IPS-20b (cell line): Measurements from ENCODE around the gene FBF1.
"Not testable (repeated sequence)": the region's sequence is repeated elsewhere in the genome, so short reads cannot be mapped to it uniquely, and the experiment has no call there.

Source experiments
- H3K27ac ChIP-seq: one replicate; pipeline ENCODE4 v1.5.1; 2013; ENCODE audit warnings: low read length
- H3K27me3 ChIP-seq: 2 replicates; pipeline ENCODE4 v1.6.1; 2013; ENCODE audit warnings: mild to moderate bottlenecking, low read length, inconsistent platforms; ENCODE audit not compliant: insufficient read depth
- H3K36me3 ChIP-seq: 2 replicates; pipeline ENCODE4 v1.6.1; 2013; ENCODE audit warnings: low read depth, mild to moderate bottlenecking, inconsistent platforms, low read length, moderate library complexity; ENCODE audit not compliant: insufficient read depth
- H3K4me1 ChIP-seq: 2 replicates; pipeline ENCODE4 v1.6.1; 2013; ENCODE audit warnings: mild to moderate bottlenecking, control low read depth, inconsistent platforms, low read length, moderate library complexity; ENCODE audit not compliant: insufficient read depth
- H3K4me3 ChIP-seq: 2 replicates; pipeline ENCODE4 v1.5.1; 2013; ENCODE audit warnings: mild to moderate bottlenecking, low read length, inconsistent platforms
- H3K9ac ChIP-seq: 2 replicates; pipeline ENCODE4 v1.6.1; 2013; ENCODE audit warnings: low read depth, mild to moderate bottlenecking, inconsistent platforms, low read length, moderate library complexity
- H3K9me3 ChIP-seq: 2 replicates; pipeline ENCODE4 v1.6.1; 2013; ENCODE audit warnings: mild to moderate bottlenecking, low read depth, low read length, inconsistent platforms; ENCODE audit not compliant: insufficient read depth

FBF1 gene

GRCh38 chr17:75891605-75892555 is 49.0 kb downstream of the FBF1 start:
- H3K4me3 ChIP-seq, result no peak overlapping the region
- H3K9ac ChIP-seq, result no peak overlapping the region

DNA sequence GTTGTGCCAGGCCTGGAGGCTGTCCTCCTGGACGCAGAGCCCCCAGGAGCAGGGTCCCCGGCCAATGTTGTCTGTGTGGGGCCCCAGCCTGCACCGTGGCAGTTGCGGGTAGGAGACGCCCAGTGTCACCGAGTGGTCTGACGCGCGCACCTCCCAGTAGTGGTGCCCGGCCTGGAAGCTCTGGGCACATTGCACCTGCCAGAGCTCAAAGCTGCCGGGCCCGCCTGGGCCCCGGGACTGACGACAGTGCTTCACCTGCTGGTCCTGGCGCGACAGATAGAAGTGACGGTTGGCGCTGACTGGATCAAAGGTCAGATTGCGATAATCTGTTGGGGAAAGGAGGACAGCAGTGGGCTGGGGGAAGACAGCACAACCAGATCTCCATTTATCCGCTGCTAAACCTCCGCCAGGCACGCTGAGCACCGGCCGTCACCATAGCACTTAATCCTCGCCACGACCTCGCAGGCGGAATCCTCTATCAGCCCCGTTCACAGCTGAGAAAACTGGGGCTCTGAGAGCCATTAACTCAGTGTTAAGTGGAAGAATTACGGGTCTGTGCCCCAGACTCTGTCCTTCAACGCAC is 49.7 kb downstream of the FBF1 start:
- Histone ChIP-seq H3K9me3 (no peaks in the 10 kb centered on the region), H3K36me3 (peaks cover 23% of the 10 kb centered on the region), H3K4me3 (no peak overlapping the region), H3K4me1 (peaks cover 4% of the 10 kb centered on the region; the same call in 1 of the 2 replicates), H3K27me3 (no peaks in the 10 kb centered on the region), H3K9ac (no peak overlapping the region), H3K27ac (no peak overlapping the region)

More at GRCh38 chr17:75891605-75892555, 49.0 kb downstream of the FBF1 start:
- Histone ChIP-seq H3K36me3 (peaks cover 23% of the 10 kb centered on the region), H3K9me3 (no peaks in the 10 kb centered on the region), H3K4me1 (peaks cover 4% of the 10 kb centered on the region; the same call in 1 of the 2 replicates), H3K27ac (no peak overlapping the region), H3K27me3 (no peaks in the 10 kb centered on the region)

- Histone ChIP-seq H3K27me3 (no peaks in the 10 kb centered on the region), H3K4me3 (no peak overlapping the region), H3K36me3 (peaks cover 23% of the 10 kb centered on the region)
Observed at GRCh38 chr17:75889454-75889853, 51.4 kb downstream of the FBF1 start.

DNA sequence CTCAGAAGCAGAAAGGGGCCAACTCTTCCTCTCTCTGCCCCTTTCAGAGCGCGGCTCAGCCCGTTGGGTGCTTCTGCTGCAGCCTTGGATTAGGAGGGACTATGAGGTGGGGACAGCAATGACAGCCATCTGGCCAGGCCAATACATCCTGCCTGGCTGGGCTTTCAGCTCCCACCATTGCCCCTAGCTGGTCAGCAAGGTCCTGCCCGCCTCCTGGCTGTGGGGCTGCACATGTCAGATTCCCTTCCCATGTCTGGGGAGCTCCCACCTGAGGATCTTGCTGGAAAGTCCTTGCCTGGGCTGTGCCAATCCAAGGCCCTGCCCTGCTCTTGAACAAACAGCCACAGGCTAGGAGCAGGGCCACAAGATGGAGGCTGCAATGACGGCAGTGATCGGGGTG is 52.4 kb downstream of the FBF1 start:
- H3K27me3 ChIP-seq, result no peaks in the 10 kb centered on the region
- H3K4me3 ChIP-seq, result no peak overlapping the region
- no peaks in the 10 kb centered on the region for H3K9me3 ChIP-seq
- no peak overlapping the region for H3K27ac ChIP-seq
- H3K4me1 ChIP-seq, result no peaks in the 10 kb centered on the region
- peaks cover 23% of the 10 kb centered on the region for H3K36me3 ChIP-seq
- H3K9ac ChIP-seq, result no peak overlapping the region

More at GRCh38 chr17:75889454-75889853, 51.4 kb downstream of the FBF1 start:
- Histone ChIP-seq H3K4me1 (peaks cover 4% of the 10 kb centered on the region; the same call in 1 of the 2 replicates), H3K27ac (no peak overlapping the region), H3K9me3 (no peaks in the 10 kb centered on the region), H3K9ac (no peak overlapping the region)

- H3K4me3 ChIP-seq, H3K9ac ChIP-seq, H3K9me3 ChIP-seq, H3K27ac ChIP-seq, H3K27me3 ChIP-seq, H3K4me1 ChIP-seq: not testable (repeated sequence)
- H3K36me3 ChIP-seq, result peaks cover 12% of the 10 kb centered on the region
Observed at GRCh38 chr17:75885860-75886259, 55.0 kb downstream of the FBF1 start.

- Histone ChIP-seq H3K27ac (no peak overlapping the region), H3K27me3 (peaks cover 8% of the 10 kb centered on the region; the same call in 1 of the 2 replicates), H3K36me3 (peaks cover 8% of the 10 kb centered on the region), H3K9me3 (no peaks in the 10 kb centered on the region), H3K9ac (no peak overlapping the region), H3K4me1 (no peaks in the 10 kb centered on the region), H3K4me3 (no peak overlapping the region)
Observed at GRCh38 chr17:75885431-75885830, 55.4 kb downstream of the FBF1 start.

GRCh38 chr17:75881678-75882454 is 59.0 kb downstream of the FBF1 start:
- no peaks in the 10 kb centered on the region for H3K4me1 ChIP-seq
- no peak overlapping the region for H3K9ac ChIP-seq

GRCh38 chr17:75880266-75880665 is 60.6 kb downstream of the FBF1 start:
- H3K36me3 ChIP-seq, result no peaks in the 10 kb centered on the region
- no peaks in the 10 kb centered on the region for H3K9me3 ChIP-seq
- H3K4me3 ChIP-seq, result no peak overlapping the region
- peaks cover 55% of the 10 kb centered on the region for H3K27me3 ChIP-seq
- H3K9ac ChIP-seq, result no peak overlapping the region
- no peak overlapping the region for H3K27ac ChIP-seq
- H3K4me1 ChIP-seq, result no peaks in the 10 kb centered on the region

More at GRCh38 chr17:75881678-75882454, 59.0 kb downstream of the FBF1 start:
- Histone ChIP-seq H3K4me3 (no peak overlapping the region), H3K9me3 (no peaks in the 10 kb centered on the region), H3K27ac (no peak overlapping the region), H3K27me3 (peaks cover 44% of the 10 kb centered on the region), H3K36me3 (no peaks in the 10 kb centered on the region)

DNA sequence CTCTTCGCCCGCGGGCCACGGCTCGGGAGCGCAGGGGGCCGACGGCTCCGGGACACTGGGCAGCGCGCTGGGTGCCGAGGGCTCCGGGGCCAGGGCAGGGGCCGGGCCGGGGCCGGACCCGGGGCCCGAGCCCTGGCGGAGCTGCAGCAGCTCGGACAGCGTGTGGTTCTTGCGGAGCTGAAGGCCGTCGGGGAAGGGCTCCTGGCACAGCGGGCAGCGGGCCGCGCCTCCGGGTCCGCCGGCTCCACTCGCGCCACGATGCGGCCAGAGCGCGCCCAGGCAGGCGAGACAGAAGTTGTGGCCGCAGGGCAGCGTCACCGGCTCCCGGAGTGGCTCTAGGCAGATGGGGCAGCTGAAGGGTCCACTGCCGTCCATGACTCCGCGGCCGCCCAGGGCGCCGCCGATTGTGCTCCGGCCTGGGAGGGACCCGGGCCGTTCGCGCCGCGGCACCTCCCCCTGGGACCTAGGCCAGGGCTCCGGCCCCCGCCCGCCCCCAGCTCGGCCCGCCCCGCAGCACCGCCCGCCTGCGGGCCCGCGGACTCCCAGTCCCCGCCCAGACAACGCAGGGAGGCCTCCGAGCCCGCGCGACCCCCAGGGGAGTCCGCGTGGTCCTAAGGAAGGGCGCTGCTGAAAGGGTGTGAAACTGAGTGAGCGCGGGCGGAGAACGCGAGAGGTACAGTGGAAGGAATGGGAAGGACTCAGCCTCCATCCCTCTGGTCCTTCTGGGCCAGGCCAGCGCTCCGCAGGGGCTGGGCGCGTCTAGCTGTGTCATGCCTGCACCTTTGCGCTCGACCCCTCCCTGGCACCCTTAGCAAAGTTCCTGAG is 62.5 kb downstream of the FBF1 start, which contains the start of gene TRIM47:
TSS of gene TRIM47 (minus strand) at position 408 of the 825 bp plus-strand sequence. CDS start at position 375, 33 bp downstream.
- Histone ChIP-seq H3K9ac (no peak within 1 kb of the TSS), H3K9me3 (no peaks in the 10 kb centered on the region), H3K36me3 (no peaks in the 10 kb centered on the region), H3K4me1 (no peaks in the 10 kb centered on the region), H3K27ac (no peak within 1 kb of the TSS), H3K4me3 (peak within 1 kb of the TSS; percentile 67), H3K27me3 (peaks cover 55% of the 10 kb centered on the region)

DNA sequence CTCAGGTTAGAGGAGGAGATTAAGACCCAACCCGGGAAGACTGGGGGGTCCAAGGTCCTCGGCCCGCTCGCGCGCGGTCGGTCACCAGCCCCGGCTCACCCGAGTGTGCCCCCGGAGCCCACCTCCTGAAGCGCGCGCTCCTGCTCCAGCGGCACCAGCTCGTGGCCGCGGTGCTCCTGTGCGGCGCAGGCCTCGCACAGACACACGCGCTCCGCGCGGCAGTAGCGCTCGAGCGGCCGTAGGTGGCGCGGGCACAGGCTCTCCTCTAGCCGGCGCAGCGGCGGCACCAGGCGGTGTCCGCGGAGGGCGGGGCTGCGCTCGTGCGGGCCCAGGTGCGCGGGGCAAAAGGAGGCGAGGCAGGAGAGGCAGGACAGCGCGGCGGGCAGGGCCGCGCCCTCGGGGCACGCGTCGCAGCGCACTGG is 63.1 kb downstream of the FBF1 start:
- Histone ChIP-seq H3K4me1 (0 out of 2 replicates have a peak, but pooled peaks cover under 1% of the 10 kb centered on the region), H3K9me3 (no peaks in the 10 kb centered on the region), H3K9ac (no peak overlapping the region), H3K36me3 (no peaks in the 10 kb centered on the region), H3K4me3 (peak overlapping the region; percentile 67), H3K27me3 (peaks cover 55% of the 10 kb centered on the region), H3K27ac (no peak overlapping the region)
